ENCODE results near the gene GAPDH. TPM values are rescaled to one million over a fixed set of nuclear protein-coding genes. Genes with fewer than 3 reads are reported as not detected.
"Not testable (repeated sequence)": the region's sequence is repeated elsewhere in the genome, so short reads cannot be mapped to it uniquely, and the experiment has no call there.

GAPDH gene
- polyA plus RNA-seq, 1 of the 3 experiments (the other 2 are of a cell fraction), result 8,077 TPM

- peak overlapping the region; percentile 99 for H3K9ac ChIP-seq
- peaks cover 77% of the 10 kb centered on the region for H3F3A ChIP-seq (replicated peaks; ENCODE audit: insufficient read depth)
- 0 out of 2 replicates have a peak, but pooled peaks have one; percentile 1 for TF ChIP-seq USF2 (IDR thresholded peaks at IDR 0.05; ENCODE audit: borderline replicate concordance, low read depth, low read length)
- TF ChIP-seq CTCF (IDR thresholded peaks at IDR 0.05), result peak; percentile 91
- TF ChIP-seq MXI1 (IDR thresholded peaks at IDR 0.05; ENCODE audit: low read depth, low read length), result 0 out of 2 replicates have a peak, but pooled peaks have one; percentile 19
- peak; percentile 63 for TF ChIP-seq RAD21 (IDR thresholded peaks at IDR 0.05; ENCODE audit: low read length)
- 0 out of 2 replicates have a peak, but pooled peaks have one; percentile 8 for TF ChIP-seq JUND (IDR thresholded peaks at IDR 0.05)
- peak; percentile 49 for TF ChIP-seq SMC3 (IDR thresholded peaks at IDR 0.05; ENCODE audit: low read depth, low read length)
- peaks cover 36 to 53% of the 10 kb centered on the region in 2 experiments for H3K36me3 ChIP-seq (replicated peaks in 1 of 2; ENCODE audit: control insufficient read depth in 1 of 2, insufficient read depth in 2 of 2, low read length in 1 of 2)
- peaks cover 7 to 23% of the 10 kb centered on the region in 2 experiments; a peak in 3 of 4 replicates for H3K4me1 ChIP-seq (ENCODE audit: control insufficient read depth in 1 of 2, insufficient read depth in 2 of 2, low read depth in 1 of 2, low read length in 1 of 2)
- not testable (repeated sequence) for H3K9me3 ChIP-seq; H3K9me2 ChIP-seq; H3K27me3 ChIP-seq (ENCODE audit: insufficient read depth); H2AFZ ChIP-seq (ENCODE audit: low read depth)
- DNase-seq, result peak; percentile 71
- peaks cover 55% of the 10 kb centered on the region for H4K20me1 ChIP-seq (ENCODE audit: insufficient read depth)
- H3K4me2 ChIP-seq, result peak overlapping the region; percentile 100
- peak overlapping the region; percentile 58 to 96; a peak in 3 of 4 replicates for H3K27ac ChIP-seq (ENCODE audit: low read depth in 2 of 2, low read length in 1 of 2)
- H3K4me3 ChIP-seq (ENCODE audit: low read depth in 2 of 2, low read length in 1 of 2), result peak overlapping the region; percentile 22 to 93; a peak in 3 of 4 replicates
- ChIA-PET POLR2A (interaction anchor here (0.8 to 5.4 kb wide), 7 partner anchors 9 to 68 kb away, joined by 3 to 73 read pairs (median 6); partner anchors contain the start of genes MRPL51, NOP2 and VAMP1), CTCF (interaction anchor here (0.6 to 9.4 kb wide), 42 partner anchors 9 to 549 kb away, joined by 3 to 228 read pairs (median 4); partner anchors contain the start of genes IFFO1, MRPL51, NOP2 and TNFRSF1A)
- H3K79me2 ChIP-seq (ENCODE audit: insufficient read depth), result peaks cover 59% of the 10 kb centered on the region
- 30% methylated on average over 5 of the region's 17 CpGs for WGBS (ENCODE audit: low lambda C conversion rate)
Observed at GRCh38 chr12:6537580-6538419, 3.5 kb downstream of the GAPDH start.

GRCh38 chr12:6538420-6539313, 4.3 kb downstream of the GAPDH start:
- no peaks in the 10 kb centered on the region for H3K9me3 ChIP-seq
- DNase-seq, result peak; percentile 40
- peaks cover 74% of the 10 kb centered on the region for H3F3A ChIP-seq (replicated peaks; ENCODE audit: insufficient read depth)
- H3K27ac ChIP-seq (ENCODE audit: low read depth in 2 of 2, low read length in 1 of 2), result peak overlapping the region; percentile 55 to 96; a peak in 3 of 4 replicates
- 0 out of 2 replicates have a peak overlapping the region, but pooled peaks have one; percentile 99 for H3K9ac ChIP-seq
- H3K36me3 ChIP-seq (replicated peaks in 1 of 2; ENCODE audit: control insufficient read depth in 1 of 2, insufficient read depth in 2 of 2, low read length in 1 of 2), result peaks cover 36 to 56% of the 10 kb centered on the region in 2 experiments
- WGBS (ENCODE audit: low lambda C conversion rate), result 70% methylated on average over 19 of the region's 24 CpGs
- H3K79me2 ChIP-seq (ENCODE audit: insufficient read depth), result peaks cover 59% of the 10 kb centered on the region
- H3K9me2 ChIP-seq, result no peaks in the 10 kb centered on the region
- no peak overlapping the region for H3K4me3 ChIP-seq (ENCODE audit: low read depth in 2 of 2, low read length in 1 of 2)
- CTCF ChIA-PET, result interaction anchor here (0.6 to 9.4 kb wide), 24 partner anchors 10 to 550 kb away, joined by 3 to 228 read pairs (median 5); partner anchors contain the start of genes IFFO1, MRPL51, NOP2 and VAMP1
- peak overlapping the region; percentile 100; the same call in 1 of the 2 replicates for H3K4me2 ChIP-seq
- H4K20me1 ChIP-seq (ENCODE audit: insufficient read depth), result peaks cover 55% of the 10 kb centered on the region
- no peak overlapping the region for H2AFZ ChIP-seq (ENCODE audit: low read depth)
- H3K4me1 ChIP-seq (ENCODE audit: control insufficient read depth in 1 of 2, insufficient read depth in 2 of 2, low read depth in 1 of 2, low read length in 1 of 2), result peaks cover 5 to 20% of the 10 kb centered on the region in 2 experiments; a peak in 3 of 4 replicates
- POLR2A ChIA-PET, result interaction anchor here (0.6 to 5.4 kb wide), 12 partner anchors 9 to 75 kb away, joined by 3 to 73 read pairs (median 4); partner anchors contain the start of genes MRPL51, NOP2 and VAMP1
- H3K27me3 ChIP-seq (ENCODE audit: insufficient read depth), result no peaks in the 10 kb centered on the region
- TF ChIP-seq IRF3 (IDR thresholded peaks at IDR 0.05; ENCODE audit: low read depth, low read length) (no peak), MEF2A (IDR thresholded peaks at IDR 0.05; ENCODE audit: borderline replicate concordance, low read depth) (no peak), TEAD4 (IDR thresholded peaks at IDR 0.05; ENCODE audit: borderline replicate concordance, insufficient read depth) (no peak), CTCF (IDR thresholded peaks at IDR 0.05) (no peak), FOXJ3 (CRISPR knock-in tag; IDR thresholded peaks at IDR 0.05) (no peak), CHD2 (IDR thresholded peaks at IDR 0.05; ENCODE audit: low read length, partially characterized antibody) (peak; percentile 16)
